HFFc6 (cell line): ENCODE results near the gene KCNK4. TPM values are rescaled to one million over a fixed set of nuclear protein-coding genes. Genes with fewer than 3 reads are reported as not detected.
A peak's percentile ranks its signal among the peaks of the same experiment; 100 is the strongest.

ENCODE experiments used
- DNase-seq: peaks from one replicate; pipeline ENCODE4 v3.0.0-alpha.2; 2018
- H3K27ac Mint-ChIP-seq: 2 replicates; pipeline ENCODE4 v1.8.0; 2020; ENCODE audit warnings: mild to moderate bottlenecking, mixed read lengths
- H3K27me3 Mint-ChIP-seq: 2 replicates; pipeline ENCODE4 v1.8.0; 2021; ENCODE audit warnings: mild to moderate bottlenecking, moderate library complexity, mixed read lengths; ENCODE audit not compliant: insufficient read depth
- H3K36me3 Mint-ChIP-seq: 2 replicates; pipeline ENCODE4 v1.8.0; 2021; ENCODE audit warnings: low read depth, mixed read lengths
- H3K4me1 Mint-ChIP-seq: 2 replicates; pipeline ENCODE4 v1.8.0; 2020; ENCODE audit warnings: low read depth, mixed read lengths
- H3K4me3 Mint-ChIP-seq: 2 replicates; pipeline ENCODE4 v1.8.0; 2020; ENCODE audit warnings: mild to moderate bottlenecking, moderate library complexity, mixed read lengths
- H3K9me3 Mint-ChIP-seq: 2 replicates; pipeline ENCODE4 v1.8.0; 2020; ENCODE audit warnings: mild to moderate bottlenecking, mixed read lengths
- CTCF ChIP-seq: fragments of 200-600 bp; sonication (generic); IDR thresholded peaks from 2 replicates; pipeline ENCODE4 v1.5.0; 2021; ENCODE audit warnings: antibody characterized with exemption, mild to moderate bottlenecking
- total RNA-seq, 6 experiments: library from RNA; stranded (reverse); fragmentation: NEBNext Ultra II Directional; extraction: Animal tissue kit (Norgen Biotek cat#: 25700); gene quantifications; 2 replicates in 1 of 6; 3 replicates in 5 of 6; pipeline ENCODE4 v1.2.3, GENCODE V29; 2021

KCNK4 gene
- total RNA-seq, 6 experiments from 2014 or later: 0.14 TPM; not detected in 5

DNA sequence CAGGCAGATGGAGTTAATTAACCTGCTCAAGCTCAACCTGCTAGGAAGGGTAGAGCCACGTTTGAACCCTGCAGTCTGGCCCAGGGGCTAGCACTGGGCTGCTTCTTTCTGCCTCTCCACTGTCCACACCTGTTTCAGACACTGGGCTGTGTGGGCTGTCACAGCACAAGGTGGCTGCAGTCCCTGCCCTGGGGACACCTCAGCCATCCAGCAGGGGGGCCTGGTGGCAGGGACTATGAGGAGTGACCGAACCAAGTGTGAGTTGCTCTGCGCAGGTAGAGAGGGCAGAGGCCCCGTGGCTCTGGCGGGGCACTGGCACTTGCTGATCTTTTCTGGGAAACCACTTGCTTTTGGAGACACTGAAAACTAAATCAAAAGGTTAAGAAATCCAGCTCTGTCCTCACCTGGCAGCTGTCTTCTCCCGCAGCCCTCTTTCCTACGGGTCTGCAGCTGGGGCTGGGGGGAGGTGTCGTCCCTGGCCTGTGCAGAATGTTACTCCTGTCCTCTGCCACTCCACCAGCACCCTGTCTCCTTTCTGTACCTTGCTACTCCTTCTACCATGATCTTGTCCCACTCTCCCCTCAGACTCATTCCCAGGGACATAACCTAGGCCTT, 12.4 kb upstream of the KCNK4 start:
- Mint-ChIP-seq H3K9me3 (no peaks in the 10 kb centered on the region), H3K4me3 (no peak overlapping the region), H3K4me1 (peaks cover 14% of the 10 kb centered on the region), H3K27ac (no peak overlapping the region), H3K36me3 (peaks cover 13% of the 10 kb centered on the region), H3K27me3 (peaks cover 5% of the 10 kb centered on the region)
- DNase-seq: no peak
- TF ChIP-seq CTCF: no peak

DNA sequence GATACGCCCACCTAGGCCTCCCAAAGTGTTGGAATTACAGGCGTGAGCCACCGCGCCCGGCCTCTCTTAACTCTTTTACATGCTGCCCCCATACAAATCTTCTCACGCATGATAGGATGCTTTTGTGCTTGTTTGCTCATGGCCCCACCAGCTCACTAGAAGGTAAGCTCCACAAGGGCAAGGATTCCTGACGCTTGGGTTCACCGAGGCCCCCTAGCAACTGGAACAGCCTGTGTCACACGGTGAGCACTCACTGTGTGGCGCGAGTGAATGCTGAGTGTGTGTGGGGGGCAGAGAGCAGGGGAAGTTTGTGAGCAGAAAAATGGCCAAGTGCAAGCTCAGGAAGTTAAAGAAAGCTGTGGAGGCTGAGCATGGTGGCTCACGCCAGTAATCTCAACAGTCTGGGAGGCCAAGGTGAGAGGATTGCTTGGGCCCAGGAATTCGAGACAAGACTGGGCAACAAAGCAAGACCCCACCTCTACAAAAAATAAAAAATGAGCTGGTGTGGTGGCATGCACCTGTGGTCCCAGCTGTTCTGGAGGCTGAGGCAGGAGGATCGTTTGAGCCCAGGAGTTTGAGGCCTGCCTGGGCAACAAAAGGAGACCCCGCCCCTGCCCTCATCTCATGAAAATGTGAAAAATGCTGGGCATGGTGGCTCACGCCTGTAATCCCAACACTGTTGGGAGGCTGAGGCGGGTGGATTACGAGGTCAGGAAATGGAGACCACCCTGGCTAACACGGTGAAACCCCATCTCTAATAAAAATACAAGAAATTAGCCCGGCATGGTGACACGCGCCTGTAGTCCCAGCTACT, 8.9 kb upstream of the KCNK4 start:
- peaks cover 13% of the 10 kb centered on the region for H3K36me3 Mint-ChIP-seq
- H3K27ac Mint-ChIP-seq: no peak overlapping the region

GRCh38 chr11:64283092-64283491, 8.0 kb upstream of the KCNK4 start:
- TF ChIP-seq CTCF: no peak
- Mint-ChIP-seq H3K4me3 (peak overlapping the region; percentile 88), H3K4me1 (peaks cover 23% of the 10 kb centered on the region), H3K27me3 (peaks cover 5% of the 10 kb centered on the region), H3K9me3 (no peaks in the 10 kb centered on the region), H3K36me3 (peaks cover 13% of the 10 kb centered on the region), H3K27ac (no peak overlapping the region; the same call in 1 of the 2 replicates)
- DNase-seq: no peak

More for the DNA sequence above, 8.9 kb upstream of the KCNK4 start:
- no peaks in the 10 kb centered on the region for H3K9me3 Mint-ChIP-seq
- H3K27me3 Mint-ChIP-seq: peaks cover 5% of the 10 kb centered on the region
- no peak for DNase-seq
- TF ChIP-seq CTCF: no peak
- peaks cover 23% of the 10 kb centered on the region for H3K4me1 Mint-ChIP-seq
- H3K4me3 Mint-ChIP-seq: no peak overlapping the region

GRCh38 chr11:64284048-64284961, 6.8 kb upstream of the KCNK4 start, which contains the start of gene BAD:
TSS of gene BAD (minus strand) at chr11:64284665. CDS start at chr11:64284368, 297 bp downstream.
- Mint-ChIP-seq H3K36me3 (peaks cover 7% of the 10 kb centered on the region), H3K4me1 (peaks cover 23% of the 10 kb centered on the region), H3K4me3 (peak within 1 kb of the TSS; percentile 88), H3K27ac (peak within 1 kb of the TSS; percentile 90), H3K9me3 (no peaks in the 10 kb centered on the region), H3K27me3 (peaks cover 5% of the 10 kb centered on the region)
- DNase-seq: peak; percentile 88
- TF ChIP-seq CTCF: no peak; the same call in 1 of the 2 replicates
